Osteoblast (primary cell): ENCODE data around the gene C6orf89. TPM values are rescaled to one million over a fixed set of nuclear protein-coding genes. Genes with fewer than 3 reads are reported as not detected.

ENCODE experiments used
- DNase-seq: peaks from one replicate; pipeline ENCODE4 v3.0.0; 2011; ENCODE audit warnings: low spot score, mixed read lengths; ENCODE audit not compliant: insufficient read length; ENCODE audit errors: missing footprints
- H2AFZ ChIP-seq: 2 replicates; pipeline ENCODE4 v1.6.0; 2011; ENCODE audit warnings: mild to moderate bottlenecking, low read length
- H3K27ac ChIP-seq: 2 replicates; pipeline ENCODE4 v1.5.1; 2011; ENCODE audit warnings: mild to moderate bottlenecking, low read depth, low read length, moderate library complexity
- H3K27me3 ChIP-seq: 2 replicates; pipeline ENCODE4 v1.6.0; 2012; ENCODE audit warnings: mild to moderate bottlenecking, control low read depth, inconsistent platforms, low read length, moderate library complexity; ENCODE audit not compliant: insufficient read depth
- H3K36me3 ChIP-seq: 2 replicates; pipeline ENCODE4 v1.5.1; 2011; ENCODE audit warnings: mild to moderate bottlenecking, low read length, control low read depth, moderate library complexity; ENCODE audit not compliant: insufficient read depth
- H3K4me1 ChIP-seq: 2 replicates; pipeline ENCODE4 v1.5.1; 2011; ENCODE audit warnings: mild to moderate bottlenecking, low read length, control low read depth, moderate library complexity; ENCODE audit not compliant: insufficient read depth
- H3K4me2 ChIP-seq: 2 replicates; pipeline ENCODE4 v1.6.0; 2011; ENCODE audit warnings: mild to moderate bottlenecking, low read length; ENCODE audit not compliant: insufficient read depth
- H3K4me3 ChIP-seq: fragments of 200-600 bp; sonication (generic); 3 replicates; pipeline ENCODE4 v1.5.1; 2012; ENCODE audit warnings: mild to moderate bottlenecking, low read length, inconsistent platforms; ENCODE audit not compliant: insufficient read depth
- H3K79me2 ChIP-seq: 2 replicates; pipeline ENCODE4 v1.6.0; 2012; ENCODE audit warnings: mild to moderate bottlenecking, low read length, control low read depth, inconsistent platforms; ENCODE audit not compliant: insufficient read depth
- H3K9me3 ChIP-seq: 2 replicates; pipeline ENCODE4 v1.5.1; 2011; ENCODE audit warnings: low read depth, low read length, control low read depth
- H4K20me1 ChIP-seq: 2 replicates; pipeline ENCODE4 v1.6.0; 2012; ENCODE audit warnings: mild to moderate bottlenecking, low read length, control low read depth; ENCODE audit not compliant: insufficient read depth
- total RNA-seq: library from RNA; depleted of rRNA; stranded (reverse); fragments of >200 nt; gene quantifications from 2 replicates; pipeline ENCODE4 v1.2.3, GENCODE V29; 2012
- TF ChIP-seq, protein P1 (sequence below): IDR thresholded peaks from 2 replicates; pipeline ENCODE4 v1.5.1; 2011; ENCODE audit warnings: mild to moderate bottlenecking, low read depth, low read length, moderate library complexity; ENCODE audit errors: extremely low read depth

C6orf89 gene
- total RNA-seq, 1 donor = 59.0 TPM

DNA sequence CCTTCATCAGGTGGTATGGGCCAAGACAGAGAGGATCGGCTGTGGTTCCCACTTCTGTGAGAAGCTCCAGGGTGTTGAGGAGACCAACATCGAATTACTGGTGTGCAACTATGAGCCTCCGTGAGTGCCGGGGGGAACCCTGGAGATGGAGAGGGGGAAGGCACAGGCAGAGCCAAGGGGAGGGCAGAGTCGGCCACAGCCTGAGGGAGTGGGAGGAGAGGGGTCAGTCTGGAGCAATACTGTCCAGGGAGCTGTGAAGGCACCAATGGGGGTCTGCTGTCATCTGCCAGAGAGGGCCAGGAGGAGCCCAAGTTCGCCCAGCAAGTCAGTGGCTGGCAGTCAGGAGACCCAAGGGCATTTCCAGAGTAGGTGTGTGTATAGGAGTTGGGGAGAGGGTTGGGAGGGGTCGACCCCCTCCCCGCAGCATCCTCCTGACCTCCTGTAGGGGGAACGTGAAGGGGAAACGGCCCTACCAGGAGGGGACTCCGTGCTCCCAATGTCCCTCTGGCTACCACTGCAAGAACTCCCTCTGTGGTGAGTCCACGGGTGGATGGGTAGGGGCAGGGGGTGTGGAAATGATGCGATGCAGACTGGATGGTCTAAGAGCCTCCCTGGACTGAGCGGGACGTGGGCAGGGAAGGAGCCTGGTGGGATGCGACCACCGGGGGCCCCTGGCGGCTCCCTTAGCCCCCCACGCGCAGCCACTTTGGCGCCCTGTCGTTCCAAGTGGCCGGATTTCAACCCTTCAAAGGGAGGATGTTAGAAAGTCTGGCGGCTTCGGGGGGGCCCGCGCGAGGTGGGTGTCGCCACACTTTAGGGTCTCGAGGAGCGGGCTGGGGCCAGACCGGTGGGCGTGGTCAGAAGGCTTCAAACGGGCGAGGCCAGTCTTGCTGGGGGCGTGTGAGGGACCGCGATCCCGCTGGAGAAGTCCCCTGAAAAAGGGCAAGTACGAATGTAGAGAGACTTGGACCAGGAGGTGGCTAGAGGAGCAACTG lies 76.0 kb downstream of the C6orf89 start:
- Histone ChIP-seq H2AFZ (no peak overlapping the region), H3K9me3 (no peaks in the 10 kb centered on the region)

DNA sequence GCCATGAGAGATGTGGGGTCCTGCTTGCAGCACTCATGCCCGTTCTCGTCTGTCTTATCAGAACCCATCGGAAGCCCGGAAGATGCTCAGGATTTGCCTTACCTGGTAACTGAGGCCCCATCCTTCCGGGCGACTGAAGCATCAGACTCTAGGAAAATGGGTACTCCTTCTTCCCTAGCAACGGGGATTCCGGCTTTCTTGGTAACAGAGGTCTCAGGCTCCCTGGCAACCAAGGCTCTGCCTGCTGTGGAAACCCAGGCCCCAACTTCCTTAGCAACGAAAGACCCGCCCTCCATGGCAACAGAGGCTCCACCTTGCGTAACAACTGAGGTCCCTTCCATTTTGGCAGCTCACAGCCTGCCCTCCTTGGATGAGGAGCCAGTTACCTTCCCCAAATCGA lies 77.1 kb downstream of the C6orf89 start:
- Histone ChIP-seq H3K79me2 (no peaks in the 10 kb centered on the region), H3K4me1 (peaks cover 10% of the 10 kb centered on the region), H3K27ac (no peak overlapping the region), H4K20me1 (no peaks in the 10 kb centered on the region), H3K4me3 (no peak overlapping the region), H3K9me3 (no peaks in the 10 kb centered on the region), H3K4me2 (no peak overlapping the region), H3K27me3 (no peaks in the 10 kb centered on the region), H2AFZ (no peak overlapping the region), H3K36me3 (peaks cover 14% of the 10 kb centered on the region)
- peak; percentile 91 for DNase-seq
- TF ChIP-seq, protein P1, sequence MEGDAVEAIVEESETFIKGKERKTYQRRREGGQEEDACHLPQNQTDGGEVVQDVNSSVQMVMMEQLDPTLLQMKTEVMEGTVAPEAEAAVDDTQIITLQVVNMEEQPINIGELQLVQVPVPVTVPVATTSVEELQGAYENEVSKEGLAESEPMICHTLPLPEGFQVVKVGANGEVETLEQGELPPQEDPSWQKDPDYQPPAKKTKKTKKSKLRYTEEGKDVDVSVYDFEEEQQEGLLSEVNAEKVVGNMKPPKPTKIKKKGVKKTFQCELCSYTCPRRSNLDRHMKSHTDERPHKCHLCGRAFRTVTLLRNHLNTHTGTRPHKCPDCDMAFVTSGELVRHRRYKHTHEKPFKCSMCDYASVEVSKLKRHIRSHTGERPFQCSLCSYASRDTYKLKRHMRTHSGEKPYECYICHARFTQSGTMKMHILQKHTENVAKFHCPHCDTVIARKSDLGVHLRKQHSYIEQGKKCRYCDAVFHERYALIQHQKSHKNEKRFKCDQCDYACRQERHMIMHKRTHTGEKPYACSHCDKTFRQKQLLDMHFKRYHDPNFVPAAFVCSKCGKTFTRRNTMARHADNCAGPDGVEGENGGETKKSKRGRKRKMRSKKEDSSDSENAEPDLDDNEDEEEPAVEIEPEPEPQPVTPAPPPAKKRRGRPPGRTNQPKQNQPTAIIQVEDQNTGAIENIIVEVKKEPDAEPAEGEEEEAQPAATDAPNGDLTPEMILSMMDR = no peak

More for the DNA sequence above, 76.0 kb downstream of the C6orf89 start:
- Histone ChIP-seq H3K4me1 (peaks cover 10% of the 10 kb centered on the region), H3K27ac (no peak overlapping the region), H4K20me1 (no peaks in the 10 kb centered on the region), H3K36me3 (peaks cover 3% of the 10 kb centered on the region), H3K27me3 (no peaks in the 10 kb centered on the region), H3K4me2 (no peak overlapping the region), H3K79me2 (no peaks in the 10 kb centered on the region), H3K4me3 (no peak overlapping the region)
- DNase-seq = peak; percentile 88
- TF ChIP-seq, protein P1 = no peak

DNA sequence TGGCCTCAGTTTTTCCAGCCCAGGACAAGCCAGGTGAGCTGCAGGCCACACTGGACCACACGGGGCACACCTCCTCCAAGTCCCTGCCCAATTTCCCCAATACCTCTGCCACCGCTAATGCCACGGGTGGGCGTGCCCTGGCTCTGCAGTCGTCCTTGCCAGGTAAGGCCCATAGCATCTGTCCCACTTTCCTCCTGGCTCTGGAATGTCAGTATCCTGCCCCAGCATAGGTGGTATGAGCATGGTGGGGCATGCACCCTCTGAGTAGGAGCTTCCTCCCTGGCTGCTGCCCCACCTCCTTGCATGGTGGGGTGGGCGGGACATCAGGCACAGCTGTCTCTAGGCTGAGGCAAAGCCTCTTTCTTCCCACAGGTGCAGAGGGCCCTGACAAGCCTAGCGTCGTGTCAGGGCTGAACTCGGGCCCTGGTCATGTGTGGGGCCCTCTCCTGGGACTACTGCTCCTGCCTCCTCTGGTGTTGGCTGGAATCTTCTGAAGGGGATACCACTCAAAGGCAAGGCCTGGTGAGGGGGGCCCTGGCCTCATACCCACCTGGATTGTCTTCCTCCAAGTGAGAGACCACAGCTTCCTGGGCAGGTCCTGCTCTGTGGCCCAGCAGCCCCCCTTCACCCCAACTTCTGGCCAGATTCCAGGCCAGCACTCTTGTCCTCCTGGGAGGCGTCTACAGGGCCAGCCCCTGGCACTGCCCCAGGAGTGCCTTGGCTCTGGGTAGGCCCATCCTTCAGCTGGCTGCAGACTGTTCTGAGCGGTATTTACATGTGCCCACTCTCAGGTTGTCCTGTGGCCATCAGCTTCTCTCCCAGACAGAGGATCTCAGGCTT lies 77.9 kb downstream of the C6orf89 start:
- Histone ChIP-seq H2AFZ (no peak overlapping the region), H4K20me1 (no peaks in the 10 kb centered on the region), H3K4me1 (peaks cover 10% of the 10 kb centered on the region), H3K4me3 (no peak overlapping the region), H3K36me3 (peaks cover 22% of the 10 kb centered on the region), H3K27me3 (no peaks in the 10 kb centered on the region), H3K27ac (no peak overlapping the region), H3K9me3 (no peaks in the 10 kb centered on the region), H3K4me2 (no peak overlapping the region), H3K79me2 (no peaks in the 10 kb centered on the region)
- TF ChIP-seq, protein P1 = no peak
- DNase-seq = peak; percentile 81
